ENCODE measurements around the gene RAPGEF5.
A peak's percentile ranks its signal among the peaks of the same experiment; 100 is the strongest.

Gene RAPGEF5

DNA sequence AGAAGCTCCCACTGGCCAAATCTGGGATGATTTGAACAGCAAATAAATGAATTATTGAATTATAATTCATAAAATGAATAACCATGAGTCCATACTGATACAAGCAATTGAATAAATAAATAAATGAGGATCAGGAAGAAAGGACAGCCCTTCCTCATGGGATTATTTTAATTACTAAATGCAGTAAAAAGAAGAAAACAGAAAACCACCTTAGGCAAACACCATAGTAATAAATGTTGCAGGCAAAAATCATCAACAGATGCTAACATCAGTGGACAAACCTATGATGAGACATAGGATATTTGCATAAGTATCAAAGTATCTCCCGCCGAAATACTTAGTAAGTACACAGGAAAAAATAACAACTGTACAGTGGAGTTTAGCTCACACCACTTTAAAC, 33.2 kb downstream of the RAPGEF5 start:
- Histone ChIP-seq H3K27ac (no peak overlapping the region), H3K4me3 (ENCODE audit: low read depth, low read length) (no peak overlapping the region), H3K9me3 (ENCODE audit: severe bottlenecking) (no peaks in the 10 kb centered on the region), H3K27me3 (ENCODE audit: insufficient read depth, low read depth, severe bottlenecking) (no peaks in the 10 kb centered on the region), H3K36me3 (no peaks in the 10 kb centered on the region)
- TF ChIP-seq, protein P1, sequence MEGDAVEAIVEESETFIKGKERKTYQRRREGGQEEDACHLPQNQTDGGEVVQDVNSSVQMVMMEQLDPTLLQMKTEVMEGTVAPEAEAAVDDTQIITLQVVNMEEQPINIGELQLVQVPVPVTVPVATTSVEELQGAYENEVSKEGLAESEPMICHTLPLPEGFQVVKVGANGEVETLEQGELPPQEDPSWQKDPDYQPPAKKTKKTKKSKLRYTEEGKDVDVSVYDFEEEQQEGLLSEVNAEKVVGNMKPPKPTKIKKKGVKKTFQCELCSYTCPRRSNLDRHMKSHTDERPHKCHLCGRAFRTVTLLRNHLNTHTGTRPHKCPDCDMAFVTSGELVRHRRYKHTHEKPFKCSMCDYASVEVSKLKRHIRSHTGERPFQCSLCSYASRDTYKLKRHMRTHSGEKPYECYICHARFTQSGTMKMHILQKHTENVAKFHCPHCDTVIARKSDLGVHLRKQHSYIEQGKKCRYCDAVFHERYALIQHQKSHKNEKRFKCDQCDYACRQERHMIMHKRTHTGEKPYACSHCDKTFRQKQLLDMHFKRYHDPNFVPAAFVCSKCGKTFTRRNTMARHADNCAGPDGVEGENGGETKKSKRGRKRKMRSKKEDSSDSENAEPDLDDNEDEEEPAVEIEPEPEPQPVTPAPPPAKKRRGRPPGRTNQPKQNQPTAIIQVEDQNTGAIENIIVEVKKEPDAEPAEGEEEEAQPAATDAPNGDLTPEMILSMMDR (IDR thresholded peaks at IDR 0.05; ENCODE audit: low read depth, low read length) = no peak
- no peak for DNase-seq

DNA sequence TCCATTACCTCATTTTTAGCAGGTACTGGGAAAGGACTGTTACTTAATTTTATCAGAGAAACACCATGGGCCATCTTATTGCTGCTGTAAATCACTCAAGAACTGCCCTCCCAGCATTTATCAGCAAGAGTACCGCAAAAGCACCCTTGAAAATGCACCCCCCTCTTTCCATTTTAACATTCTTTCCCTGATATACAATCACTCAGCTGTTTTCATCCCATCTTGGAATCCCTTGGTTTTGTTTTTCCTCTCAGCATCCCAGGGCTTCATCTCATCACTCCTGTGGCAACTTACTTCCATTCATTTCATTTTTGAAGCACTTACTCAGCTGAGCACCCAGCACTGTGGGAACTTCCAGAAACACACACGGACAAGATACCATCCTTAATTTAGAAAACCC, 36.5 kb downstream of the RAPGEF5 start:
- H3K27ac ChIP-seq = peak overlapping the region; percentile 80
- H3K36me3 ChIP-seq = no peaks in the 10 kb centered on the region; the same call in 1 of the 2 replicates
- TF ChIP-seq, protein P1 (IDR thresholded peaks at IDR 0.05; ENCODE audit: low read depth, low read length) = no peak
- no peaks in the 10 kb centered on the region for H3K27me3 ChIP-seq (ENCODE audit: insufficient read depth, low read depth, severe bottlenecking)
- no peaks in the 10 kb centered on the region for H3K9me3 ChIP-seq (ENCODE audit: severe bottlenecking)
- peak overlapping the region; percentile 0; the same call in 1 of the 2 replicates for H3K4me3 ChIP-seq (ENCODE audit: low read depth, low read length)
- DNase-seq = no peak

DNA sequence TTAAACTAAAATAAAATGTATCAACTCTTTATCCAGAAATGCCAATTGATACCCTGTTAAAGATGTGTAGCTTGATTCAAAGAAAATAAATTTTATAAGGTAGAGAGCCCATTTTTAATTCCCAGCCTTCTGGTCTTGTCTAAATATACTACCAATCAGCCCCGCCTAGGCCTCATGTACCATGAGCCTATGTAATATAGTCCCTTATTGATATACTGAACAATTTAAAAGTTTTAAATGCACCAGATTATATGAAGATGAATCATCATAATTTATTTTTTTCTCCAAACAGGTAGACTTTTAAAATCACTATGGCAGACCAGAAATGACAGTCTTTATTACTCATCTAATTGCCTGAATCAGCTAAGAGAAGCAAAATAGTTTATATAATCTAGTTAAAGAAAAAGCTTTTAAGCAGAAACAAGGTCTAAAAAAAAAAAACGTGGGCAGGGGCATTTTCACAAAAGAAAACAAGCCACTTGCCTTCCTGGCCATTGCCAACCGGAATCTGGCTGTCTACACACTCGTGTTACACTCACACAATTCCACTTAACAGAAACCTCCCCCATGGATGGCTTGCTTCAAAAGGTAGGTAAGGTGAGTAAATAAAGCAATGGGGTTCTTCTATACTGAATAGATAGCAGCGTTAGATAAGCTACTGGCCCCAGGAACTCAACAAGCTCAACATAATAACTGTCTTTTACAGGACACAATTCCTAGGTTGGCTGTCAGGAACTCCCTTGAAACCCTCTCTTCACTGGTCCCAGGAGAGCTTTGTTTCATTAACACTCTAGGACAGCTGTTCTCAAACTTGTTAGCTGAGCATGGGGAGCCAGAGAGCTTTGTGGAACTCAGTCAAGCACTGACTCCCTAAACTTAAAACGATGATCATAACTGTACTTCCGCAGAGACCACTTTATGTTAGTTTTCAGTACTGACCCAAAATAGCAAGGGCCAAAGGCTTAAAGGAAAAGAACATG, 37.2 kb downstream of the RAPGEF5 start:
- H3K36me3 ChIP-seq = no peaks in the 10 kb centered on the region; the same call in 1 of the 2 replicates
- peak; percentile 53 for DNase-seq
- H3K27ac ChIP-seq = peak overlapping the region; percentile 80
- H3K4me3 ChIP-seq (ENCODE audit: low read depth, low read length) = peak overlapping the region; percentile 0; the same call in 1 of the 2 replicates
- TF ChIP-seq, protein P1 (IDR thresholded peaks at IDR 0.05; ENCODE audit: low read depth, low read length) = no peak
- H3K27me3 ChIP-seq (ENCODE audit: insufficient read depth, low read depth, severe bottlenecking) = no peaks in the 10 kb centered on the region
- no peaks in the 10 kb centered on the region for H3K9me3 ChIP-seq (ENCODE audit: severe bottlenecking)

DNA sequence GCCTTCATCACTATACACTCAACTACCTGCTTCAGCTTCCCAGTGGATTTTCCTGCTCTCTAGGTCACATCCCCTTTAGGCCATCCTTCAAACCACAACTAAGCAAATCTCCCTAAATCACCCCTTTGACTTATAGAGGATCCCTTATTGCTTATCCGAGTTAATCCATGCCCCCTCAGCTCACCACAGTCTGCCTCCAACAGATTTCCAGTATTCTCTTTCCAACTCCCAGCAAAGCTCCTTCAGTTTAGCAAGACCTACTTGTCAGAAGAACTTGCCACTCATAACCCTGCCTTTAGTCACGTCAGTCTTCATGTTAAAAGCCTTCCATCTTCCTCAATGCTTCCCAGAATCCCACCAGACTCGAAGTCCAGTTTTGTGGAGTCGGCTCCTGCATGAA, 38.6 kb downstream of the RAPGEF5 start:
- Histone ChIP-seq H3K27me3 (ENCODE audit: insufficient read depth, low read depth, severe bottlenecking) (no peaks in the 10 kb centered on the region), H3K4me3 (ENCODE audit: low read depth, low read length) (peak overlapping the region; percentile 19), H3K36me3 (no peaks in the 10 kb centered on the region; the same call in 1 of the 2 replicates), H3K27ac (peak overlapping the region; percentile 80), H3K9me3 (ENCODE audit: severe bottlenecking) (no peaks in the 10 kb centered on the region)
- TF ChIP-seq, protein P1 (IDR thresholded peaks at IDR 0.05; ENCODE audit: low read depth, low read length) = no peak
- DNase-seq = peak; percentile 72

DNA sequence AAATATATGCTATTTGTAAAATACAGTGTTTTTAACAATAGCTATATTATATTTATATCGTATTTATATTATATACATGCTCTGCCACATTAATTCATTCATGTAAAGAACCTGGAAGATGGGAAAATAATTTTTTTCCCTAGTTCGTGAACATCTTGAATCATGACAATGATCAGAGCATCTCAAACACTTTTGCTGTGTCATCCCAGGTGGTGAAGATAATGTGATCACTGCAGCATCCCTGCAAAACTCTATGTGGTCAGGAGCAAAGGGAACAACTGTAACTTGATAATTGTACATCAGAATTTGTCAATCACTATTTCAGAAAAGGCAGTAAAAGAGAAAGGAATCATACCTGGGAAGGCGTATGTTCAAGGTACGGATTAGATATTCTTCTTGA, 39.3 kb downstream of the RAPGEF5 start:
- Histone ChIP-seq H3K27ac (peak overlapping the region; percentile 27), H3K4me3 (ENCODE audit: low read depth, low read length) (no peak overlapping the region), H3K36me3 (no peaks in the 10 kb centered on the region; the same call in 1 of the 2 replicates), H3K27me3 (ENCODE audit: insufficient read depth, low read depth, severe bottlenecking) (no peaks in the 10 kb centered on the region), H3K9me3 (ENCODE audit: severe bottlenecking) (no peaks in the 10 kb centered on the region)
- TF ChIP-seq, protein P1 (IDR thresholded peaks at IDR 0.05; ENCODE audit: low read depth, low read length) = no peak
- no peak for DNase-seq

Data from WERI-Rb-1 (cell line).